H1 (cell line): Measurements from ENCODE around the gene AP1M2. TPM values are rescaled to one million over a fixed set of nuclear protein-coding genes. Genes with fewer than 3 reads are reported as not detected.
A peak's percentile ranks its signal among the peaks of the same experiment; 100 is the strongest.

Source experiments
- CTCF ChIA-PET: fragments of 300-600 bp; sonication (Branson Sonifier 250); formaldehyde crosslinking; loops from one replicate; lab custom pipeline; 2021; ENCODE audit not compliant: partially characterized antibody; lab: Charles Lee
- POLR2A ChIA-PET: fragments of 300-600 bp; sonication (Branson Sonifier 250); formaldehyde crosslinking; loops from one replicate; lab custom pipeline; 2021; ENCODE audit warnings: inconsistent platforms; ENCODE audit not compliant: partially characterized antibody; lab: Charles Lee
- DNase-seq, 2 experiments: peaks; one replicate each; pipeline versions ENCODE4 v3.0.0 to v3.0.0-alpha.2; 2010 to 2022; ENCODE audit warnings: low spot score in 2 of 2, low read depth in 1 of 2, mixed read lengths in 1 of 2
- FAIRE-seq: peaks from 2 replicates; lab custom pipeline; 2011; peaks lifted over from hg19 to GRCh38; lab: Jason Lieb, UNC
- H2AFZ ChIP-seq: 2 replicates; pipeline ENCODE4 v1.8.1; 2012; ENCODE audit warnings: low read length, inconsistent platforms
- H2AK5ac ChIP-seq: 2 replicates; pipeline ENCODE4 v1.6.1; 2013; ENCODE audit warnings: low read depth, low read length
- H2BK120ac ChIP-seq: replicated peaks from 2 replicates; pipeline ENCODE3; 2013; ENCODE audit warnings: low read depth, low read length, inconsistent platforms
- H2BK12ac ChIP-seq: 2 replicates; pipeline ENCODE4 v1.6.1; 2013; ENCODE audit warnings: low read depth, low read length
- H2BK15ac ChIP-seq: 2 replicates; pipeline ENCODE4 v1.6.1; 2013; ENCODE audit warnings: low read length
- H2BK20ac ChIP-seq: 2 replicates; pipeline ENCODE4 v1.6.1; 2013; ENCODE audit warnings: low read length
- H2BK5ac ChIP-seq: 2 replicates; pipeline ENCODE4 v1.6.1; 2013; ENCODE audit warnings: low read depth, low read length
- H3K14ac ChIP-seq: 2 replicates; pipeline ENCODE4 v1.6.1; 2013; ENCODE audit warnings: inconsistent platforms; ENCODE audit not compliant: insufficient read length
- H3K18ac ChIP-seq: 2 replicates; pipeline ENCODE4 v1.6.1; 2013; ENCODE audit warnings: low read length; ENCODE audit errors: extremely low read depth
- H3K23ac ChIP-seq: 2 replicates; pipeline ENCODE4 v1.6.1; 2013; ENCODE audit warnings: inconsistent platforms; ENCODE audit not compliant: insufficient read length
- H3K23me2 ChIP-seq: 2 replicates; pipeline ENCODE4 v1.6.1; 2013; ENCODE audit warnings: low read depth, low read length
- H3K27ac ChIP-seq: 2 replicates; pipeline ENCODE4 v1.6.1; 2011; ENCODE audit warnings: low read depth, low read length, inconsistent platforms
- H3K27me3 ChIP-seq, 4 experiments: replicated peaks in 1 of 4; 1 replicate in 1 of 4; 2 replicates in 3 of 4; pipeline versions ENCODE4 v1.6.1 to v1.8.1; 2011 to 2013; ENCODE audit warnings: low read length in 3 of 4, mild to moderate bottlenecking in 3 of 4, inconsistent platforms in 2 of 4, mixed read lengths in 2 of 4, moderate library complexity in 1 of 4; ENCODE audit not compliant: control insufficient read depth in 3 of 4, insufficient read depth in 3 of 4; ENCODE audit errors: extremely low read depth in 1 of 4
- H3K36me3 ChIP-seq, 4 experiments: 2 replicates each; pipeline versions ENCODE4 v1.6.1 to v1.8.1; 2011 to 2013; ENCODE audit warnings: mild to moderate bottlenecking in 4 of 4, low read length in 3 of 4, moderate library complexity in 2 of 4, control low read depth in 1 of 4, inconsistent platforms in 1 of 4; ENCODE audit not compliant: insufficient read depth in 4 of 4, control insufficient read depth in 2 of 4
- H3K4ac ChIP-seq: replicated peaks from 2 replicates; pipeline ENCODE3; 2013; ENCODE audit warnings: low read length, low read depth, mixed read lengths, inconsistent platforms; ENCODE audit not compliant: insufficient read length
- H3K4me1 ChIP-seq, 4 experiments: replicated peaks in 1 of 4; 1 replicate in 1 of 4; 2 replicates in 3 of 4; pipeline versions ENCODE4 v1.6.1 to v1.8.1; 2011 to 2013; ENCODE audit warnings: low read length in 3 of 4, inconsistent platforms in 2 of 4, mixed read lengths in 1 of 4; ENCODE audit not compliant: insufficient read depth in 4 of 4, control insufficient read depth in 3 of 4
- H3K4me2 ChIP-seq, 2 experiments: 2 replicates each; pipeline versions ENCODE4 v1.6.1 to v1.8.1; 2011 to 2013; ENCODE audit warnings: low read depth in 2 of 2, low read length in 2 of 2, control low read depth in 1 of 2, inconsistent platforms in 1 of 2, mild to moderate bottlenecking in 1 of 2; ENCODE audit not compliant: insufficient read depth in 1 of 2
- H3K4me3 ChIP-seq, 4 experiments: fragments of 200-600, 300-600 bp in 1 of 4; sonication (generic), shearing (Covaris generic), sonication (Bioruptor Twin) in 1 of 4; 2 replicates each; pipeline versions ENCODE4 v1.5.1 to v1.8.1; 2011 to 2016; ENCODE audit warnings: low read length in 4 of 4, low read depth in 3 of 4, control low read depth in 2 of 4, inconsistent platforms in 2 of 4, mild to moderate bottlenecking in 2 of 4, mixed read lengths in 1 of 4, moderate library complexity in 1 of 4; ENCODE audit not compliant: insufficient read depth in 2 of 4; ENCODE audit errors: extremely low read depth in 1 of 4
- H3K56ac ChIP-seq: replicated peaks from 2 replicates; pipeline ENCODE3; 2013; ENCODE audit warnings: low read depth, mild to moderate bottlenecking, mixed read lengths, low read length, inconsistent platforms; ENCODE audit not compliant: insufficient read length
- H3K79me1 ChIP-seq: 2 replicates; pipeline ENCODE4 v1.6.1; 2013; ENCODE audit warnings: low read depth, low read length, control low read depth
- H3K79me2 ChIP-seq, 2 experiments: 2 replicates each; pipeline versions ENCODE4 v1.6.1 to v1.8.1; 2012 to 2013; ENCODE audit warnings: low read length in 2 of 2, mild to moderate bottlenecking in 2 of 2, inconsistent platforms in 1 of 2; ENCODE audit not compliant: insufficient read depth in 2 of 2, control insufficient read depth in 1 of 2
- H3K9ac ChIP-seq, 4 experiments: replicated peaks in 1 of 4; 1 replicate in 1 of 4; 2 replicates in 3 of 4; pipeline versions ENCODE4 v1.6.1 to v1.8.1; 2011 to 2013; ENCODE audit warnings: low read depth in 3 of 4, low read length in 3 of 4, control low read depth in 2 of 4, mild to moderate bottlenecking in 2 of 4, moderate library complexity in 2 of 4, inconsistent platforms in 1 of 4; ENCODE audit errors: extremely low read depth in 1 of 4
- H3K9me3 ChIP-seq, 2 experiments: 2 replicates each; pipeline versions ENCODE4 v1.6.1 to v1.8.1; 2012 to 2013; ENCODE audit warnings: mild to moderate bottlenecking in 2 of 2, moderate library complexity in 2 of 2, control low read depth in 1 of 2, inconsistent platforms in 1 of 2, low read depth in 1 of 2, low read length in 1 of 2, mixed read lengths in 1 of 2; ENCODE audit not compliant: insufficient read depth in 2 of 2
- H4K20me1 ChIP-seq, 2 experiments: replicated peaks in 1 of 2; 2 replicates each; pipeline versions ENCODE3 to v1.8.1; 2011 to 2013; ENCODE audit warnings: inconsistent platforms in 2 of 2, low read length in 2 of 2, mild to moderate bottlenecking in 1 of 2; ENCODE audit not compliant: insufficient read depth in 2 of 2, control insufficient read depth in 1 of 2
- H4K5ac ChIP-seq: 2 replicates; pipeline ENCODE4 v1.6.1; 2013; ENCODE audit warnings: low read length, low read depth, mixed read lengths, inconsistent platforms; ENCODE audit not compliant: insufficient read length
- H4K8ac ChIP-seq: 2 replicates; pipeline ENCODE4 v1.8.0; 2013; ENCODE audit warnings: mild to moderate bottlenecking, moderate library complexity, low read length, inconsistent platforms; ENCODE audit not compliant: insufficient read depth; ENCODE audit errors: extremely low read depth
- H4K91ac ChIP-seq: replicated peaks from 2 replicates; pipeline ENCODE3; 2013; ENCODE audit warnings: low read length, mixed read lengths, inconsistent platforms; ENCODE audit not compliant: insufficient read length
- POLR2A ChIP-seq, 2 experiments: IDR thresholded peaks; 1 replicate in 1 of 2; 2 replicates in 1 of 2; pipeline ENCODE4 v1.6.1; 2011; ENCODE audit warnings: low read depth in 2 of 2, low read length in 2 of 2, mild to moderate bottlenecking in 2 of 2; ENCODE audit errors: control extremely low read depth in 1 of 2
- YY1 ChIP-seq: IDR thresholded peaks from 2 replicates; pipeline ENCODE4 v1.6.1; 2011; ENCODE audit warnings: low read depth, mild to moderate bottlenecking, low read length
- WGBS, 2 experiments: shearing (Covaris generic) in 1 of 2; methylation state at CpG; one replicate each; pipeline versions ENCODE4 v1.1.6 to v1.1.7; 2013 to 2015; ENCODE audit warnings: low lambda C conversion rate in 2 of 2, mixed read lengths in 2 of 2, inconsistent platforms in 1 of 2, low coverage in 1 of 2, missing lambda C conversion rate in 1 of 2; ENCODE audit not compliant: insufficient replicate concordance in 2 of 2, insufficient coverage in 1 of 2, insufficient read length in 1 of 2; ENCODE audit errors: extremely low coverage in 1 of 2, missing lambda C conversion rate in 1 of 2; 5-methylcytosine and 5-hydroxymethylcytosine counted together
- polyA plus RNA-seq, 7 experiments: library from polyadenylated mRNA; depleted of rRNA in 3 of 7; stranded (reverse) in 5 of 7; unstranded in 2 of 7; fragments of >200 nt in 5 of 7; fragments of 200-250 nt in 2 of 7; gene quantifications; 1 replicate in 5 of 7; 2 replicates in 1 of 7; 4 replicates in 1 of 7; pipeline versions ENCODE4 v1.2.1 to v1.2.3, GENCODE V29; 2011 to 2013; ENCODE audit warnings: missing spikeins in 2 of 7, mixed read lengths in 2 of 7
- total RNA-seq: library from RNA; stranded (reverse); fragmentation: NEBNext Ultra II Directional; extraction: Animal tissue kit (Norgen Biotek cat#: 25700); gene quantifications from 2 replicates; pipeline ENCODE4 v1.2.1, GENCODE V29; 2021

AP1M2 gene
- total and polyA plus RNA-seq, 2 of the 8 experiments (the other 6 are each of a cell fraction or from before 2014, with no cell fraction given), result 140 to 161 TPM

GRCh38 chr19:10553087-10553667 is 33.9 kb downstream of the AP1M2 start:
- Histone ChIP-seq H3K14ac (no peak overlapping the region), H2AK5ac (no peak overlapping the region), H2BK20ac (no peak overlapping the region), H3K79me1 (0 out of 2 replicates have a peak, but pooled peaks cover 3% of the 10 kb centered on the region), H3K4me1 (no peaks in the 10 kb centered on the region), H3K27ac (no peak overlapping the region), H3K23me2 (no peaks in the 10 kb centered on the region), H3K9me3 (no peaks in the 10 kb centered on the region), H3K4me3 (no peak overlapping the region), H3K36me3 (peaks cover 12 to 68% (median 48%) of the 10 kb centered on the region in 4 experiments; a peak in 7 of 8 replicates), H3K79me2 (no peaks in the 10 kb centered on the region), H3K23ac (no peak overlapping the region), H3K27me3 (no peaks in the 10 kb centered on the region), H4K8ac (peak overlapping the region; percentile 28; the same call in 1 of the 2 replicates), H4K5ac (no peak overlapping the region), H3K4me2 (no peak overlapping the region), H2BK12ac (no peak overlapping the region), H2BK5ac (no peak overlapping the region), H3K9ac (no peak overlapping the region), H4K91ac (no peak overlapping the region), H4K20me1 (peaks cover 6 to 22% of the 10 kb centered on the region in 2 experiments), H3K4ac (no peak overlapping the region), H2BK120ac (no peak overlapping the region), H3K18ac (no peak overlapping the region), H2BK15ac (no peak overlapping the region), H3K56ac (no peak overlapping the region), H2AFZ (no peak overlapping the region)
- ChIA-PET POLR2A (interaction anchor here (0.7 to 5.0 kb wide), 18 partner anchors 9 to 148 kb away, joined by 3 to 41 read pairs (median 4); partner anchors contain the start of genes KRI1, QTRT1 and S1PR5), CTCF (interaction anchor here (0.9 to 4.5 kb wide), 15 partner anchors 8 to 177 kb away, joined by 3 to 25 read pairs (median 6); partner anchors contain the start of gene ATG4D)
- TF ChIP-seq POLR2A (IDR thresholded peaks at IDR 0.05; ENCODE audit: control extremely low read depth in 1 of 2, low read depth in 2 of 2, low read length in 2 of 2), result no peak; a peak in 1 of 3 replicates
- TF ChIP-seq YY1, result no peak
- FAIRE-seq, result no peak
- no peak for DNase-seq
- WGBS, 2 experiments, result 99% methylated on average over 11 of the region's 13 CpGs; no CpG with 5 or more reads in 1 of the 2 experiments
